ENCODE results near the gene GPANK1. TPM values are rescaled to one million over a fixed set of nuclear protein-coding genes. Genes with fewer than 3 reads are reported as not detected.

Gene GPANK1
- total RNA-seq, 1 experiment from 2014 or later = 26.8 TPM

DNA sequence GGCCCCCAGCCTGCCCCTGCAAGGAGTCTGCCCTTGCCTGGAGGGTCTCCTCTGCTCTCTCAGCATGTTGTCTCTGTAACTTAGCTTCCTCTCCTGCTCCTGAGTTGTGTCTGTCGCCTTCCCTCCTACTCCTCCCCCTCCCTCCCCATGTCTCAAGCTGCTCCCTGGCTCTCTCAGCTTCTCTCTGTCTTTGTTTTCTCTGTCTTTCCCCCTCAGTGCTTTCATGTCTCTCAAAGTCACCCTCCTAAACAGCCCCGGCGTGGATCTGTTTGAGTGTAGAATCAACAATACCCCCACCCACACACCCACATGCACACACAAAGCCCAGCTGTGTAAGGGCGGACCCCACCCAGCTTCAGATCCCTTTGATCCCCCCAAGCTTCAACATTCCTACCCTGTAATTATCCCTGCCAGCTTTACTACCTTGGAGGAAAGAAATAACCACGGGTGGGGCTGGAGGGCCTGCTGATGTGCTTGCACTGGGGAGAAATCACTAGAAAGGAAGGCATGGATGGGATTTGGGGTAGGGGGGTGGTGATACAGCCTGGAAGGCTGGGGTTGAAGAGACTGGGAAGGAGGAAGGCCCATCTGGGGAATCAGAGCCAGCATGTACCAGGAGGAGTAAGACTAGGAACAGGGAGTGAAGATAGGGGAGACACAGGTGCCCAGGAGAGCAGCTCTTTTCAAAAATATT, 49.3 kb upstream of the GPANK1 start:
- Mint-ChIP-seq H3K36me3 (ENCODE audit: insufficient read depth in 1 of 3, low read depth in 3 of 3) (no peaks in the 10 kb centered on the region), H3K9me3 (no peaks in the 10 kb centered on the region), H3K4me1 (peaks cover 50 to 62% of the 10 kb centered on the region in 2 experiments), H3K4me3 (peak overlapping the region in 1 of 2 experiments; percentile 60; a peak in 4 of 5 replicates), H3K27ac (peak overlapping the region; percentile 81 to 95 (median 81)), H3K27me3 (ENCODE audit: low read depth) (peaks cover 8% of the 10 kb centered on the region)
- H3K4me1 ChIP-seq (ENCODE audit: insufficient read depth, low read length) = peaks cover 10% of the 10 kb centered on the region; the same call in 1 of the 2 replicates
- no peak overlapping the region for H3K23ac ChIP-seq (ENCODE audit: insufficient read length, low read depth, low read length)
- H3K14ac ChIP-seq (ENCODE audit: insufficient read depth, low read length) = peak overlapping the region; percentile 64; the same call in 1 of the 2 replicates
- no CpG with 5 or more reads among the region's 5 CpGs for WGBS (ENCODE audit: extremely low coverage, insufficient read length, low lambda C conversion rate)
- peak overlapping the region; percentile 53 for H3K18ac ChIP-seq (ENCODE audit: insufficient read length, low read depth, low read length)
- H2BK120ac ChIP-seq (ENCODE audit: low read depth, low read length, poor library complexity, severe bottlenecking) = no peak overlapping the region
- no peaks in the 10 kb centered on the region for H3K27me3 ChIP-seq (ENCODE audit: insufficient read depth, low read length)
- H4K8ac ChIP-seq (replicated peaks; ENCODE audit: insufficient read length, low read depth, low read length) = no peak overlapping the region
- no peak overlapping the region for H3K4ac ChIP-seq (ENCODE audit: low read depth, low read length)
- no peak overlapping the region for H2AK5ac ChIP-seq (ENCODE audit: insufficient read length, low read length)
- H4K91ac ChIP-seq (ENCODE audit: insufficient read length, low read depth, low read length) = no peak overlapping the region
- H4K5ac ChIP-seq (ENCODE audit: insufficient read length, low read depth, low read length) = no peak overlapping the region
- TF ChIP-seq, protein P1, sequence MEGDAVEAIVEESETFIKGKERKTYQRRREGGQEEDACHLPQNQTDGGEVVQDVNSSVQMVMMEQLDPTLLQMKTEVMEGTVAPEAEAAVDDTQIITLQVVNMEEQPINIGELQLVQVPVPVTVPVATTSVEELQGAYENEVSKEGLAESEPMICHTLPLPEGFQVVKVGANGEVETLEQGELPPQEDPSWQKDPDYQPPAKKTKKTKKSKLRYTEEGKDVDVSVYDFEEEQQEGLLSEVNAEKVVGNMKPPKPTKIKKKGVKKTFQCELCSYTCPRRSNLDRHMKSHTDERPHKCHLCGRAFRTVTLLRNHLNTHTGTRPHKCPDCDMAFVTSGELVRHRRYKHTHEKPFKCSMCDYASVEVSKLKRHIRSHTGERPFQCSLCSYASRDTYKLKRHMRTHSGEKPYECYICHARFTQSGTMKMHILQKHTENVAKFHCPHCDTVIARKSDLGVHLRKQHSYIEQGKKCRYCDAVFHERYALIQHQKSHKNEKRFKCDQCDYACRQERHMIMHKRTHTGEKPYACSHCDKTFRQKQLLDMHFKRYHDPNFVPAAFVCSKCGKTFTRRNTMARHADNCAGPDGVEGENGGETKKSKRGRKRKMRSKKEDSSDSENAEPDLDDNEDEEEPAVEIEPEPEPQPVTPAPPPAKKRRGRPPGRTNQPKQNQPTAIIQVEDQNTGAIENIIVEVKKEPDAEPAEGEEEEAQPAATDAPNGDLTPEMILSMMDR (conservative IDR thresholded peaks at IDR 0.05) = no peak
- H2BK20ac ChIP-seq (ENCODE audit: low read depth, low read length, poor library complexity, severe bottlenecking) = no peak overlapping the region
- no peaks in the 10 kb centered on the region for H4K20me1 ChIP-seq (ENCODE audit: control insufficient read depth, insufficient read depth, insufficient read length)
- H2BK15ac ChIP-seq (ENCODE audit: low read depth, low read length) = no peak overlapping the region
- no peaks in the 10 kb centered on the region for H3K9me3 ChIP-seq (ENCODE audit: control insufficient read depth, low read depth, low read length)
- no peak overlapping the region for H3K9ac ChIP-seq (ENCODE audit: extremely low read depth, insufficient read length, low read length)
- no peak overlapping the region for H3K4me2 ChIP-seq (ENCODE audit: insufficient read depth, insufficient read length, low read length)
- H3K79me2 ChIP-seq (ENCODE audit: insufficient read depth, low read length) = no peaks in the 10 kb centered on the region
- H2BK5ac ChIP-seq (ENCODE audit: insufficient read length, low read length) = no peak overlapping the region
- no peak overlapping the region for H2AFZ ChIP-seq (ENCODE audit: low read length)
- peak; percentile 36 for DNase-seq
- H3K27ac ChIP-seq (ENCODE audit: insufficient read length, low read depth, low read length) = no peak overlapping the region
- no peak overlapping the region for H3T11ph ChIP-seq (ENCODE audit: low read length)
- H3K56ac ChIP-seq (ENCODE audit: insufficient read length, low read depth, low read length) = no peak overlapping the region
- H2BK12ac ChIP-seq (ENCODE audit: insufficient read length, low read depth, low read length) = no peak overlapping the region
- no peaks in the 10 kb centered on the region for H3K23me2 ChIP-seq (ENCODE audit: insufficient read length, low read depth, low read length, poor library complexity, severe bottlenecking)
- no peaks in the 10 kb centered on the region for H3K79me1 ChIP-seq (ENCODE audit: insufficient read depth, low read depth, low read length, poor library complexity, severe bottlenecking)
